ENCODE results near the gene GNG13. TPM values are rescaled to one million over a fixed set of nuclear protein-coding genes. Genes with fewer than 3 reads are reported as not detected.

The GNG13 gene
- total and polyA plus RNA-seq, 9 of the 15 experiments (the other 6 are each of a cell fraction or from before 2014, with no cell fraction given) = not detected

DNA sequence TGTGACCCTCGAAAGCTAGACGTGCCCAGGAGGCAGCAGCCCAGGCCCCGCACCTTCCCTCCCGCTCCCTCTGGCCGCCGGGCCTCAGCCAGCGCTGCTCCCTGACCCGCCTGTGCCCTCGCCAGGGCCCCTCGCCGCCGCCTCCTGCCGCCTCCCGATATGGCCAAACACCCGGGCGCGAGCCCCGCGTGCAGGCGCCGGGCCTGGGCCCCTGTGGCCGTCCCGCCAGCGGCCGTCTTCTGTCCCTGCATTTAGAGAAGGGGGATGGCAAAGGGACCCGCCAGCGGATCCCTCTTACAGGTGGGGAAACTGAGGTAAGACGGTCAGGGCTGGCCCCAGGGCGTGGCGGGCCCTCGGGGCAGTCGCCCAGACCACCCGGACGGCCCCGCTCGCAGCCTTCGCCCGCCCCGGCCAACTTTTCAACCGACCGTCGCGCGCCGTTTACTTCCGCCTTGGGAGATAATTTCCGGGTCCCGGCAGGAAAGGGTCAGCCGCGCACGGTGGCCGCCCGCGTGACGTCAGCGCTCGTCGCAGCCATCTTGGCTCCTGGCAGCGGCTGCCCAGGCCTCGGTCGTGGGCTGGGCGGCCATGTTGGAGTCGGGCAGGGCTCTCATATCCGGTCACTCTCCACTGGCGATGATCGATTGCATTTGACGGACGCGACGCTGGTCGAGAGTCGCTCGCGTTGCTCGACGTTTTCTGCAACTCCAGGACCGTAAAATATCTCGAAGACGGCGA is 7.0 kb upstream of the GNG13 start (continued):
- TF ChIP-seq ZNF124 (CRISPR knock-in tag; IDR thresholded peaks at IDR 0.05) (no peak), PML (IDR thresholded peaks at IDR 0.05; ENCODE audit: low read length) (peak; percentile 59; the same call in 1 of the 2 replicates), ZNF707 (CRISPR knock-in tag; conservative IDR thresholded peaks at IDR 0.05) (no peak), MAFK (IDR thresholded peaks at IDR 0.05; ENCODE audit: low read length) (peak; percentile 30; the same call in 1 of the 2 replicates), RCOR1 (IDR thresholded peaks at IDR 0.05; ENCODE audit: borderline replicate concordance in 1 of 2, low read depth in 2 of 2, low read length in 2 of 2) (0 out of 4 replicates have a peak, but pooled peaks of 1 of the 2 experiments have one; percentile 3), CEBPZ (IDR thresholded peaks at IDR 0.05; ENCODE audit: borderline replicate concordance, low read depth, low read length) (no peak), ZBTB43 (CRISPR knock-in tag; IDR thresholded peaks at IDR 0.05) (no peak), XRCC3 (IDR thresholded peaks at IDR 0.05) (no peak), CBX1 (IDR thresholded peaks at IDR 0.05; ENCODE audit: low read depth) (peak; percentile 40; the same call in 1 of the 2 replicates), FUS (optimal IDR thresholded peaks at IDR 0.05; ENCODE audit: low read depth, low read length) (no peak), POLR3A (IDR thresholded peaks at IDR 0.05; ENCODE audit: borderline replicate concordance, extremely low read depth, insufficient read depth, insufficient read length) (no peak), CCAR2 (IDR thresholded peaks at IDR 0.05; ENCODE audit: low read depth, low read length) (no peak), ZNF232 (CRISPR knock-in tag; IDR thresholded peaks at IDR 0.05) (no peak), FOXK1 (CRISPR knock-in tag; IDR thresholded peaks at IDR 0.05; ENCODE audit: borderline replicate concordance) (no peak), MTA3 (IDR thresholded peaks at IDR 0.05; ENCODE audit: borderline replicate concordance) (peak; percentile 75; the same call in 1 of the 2 replicates), MXI1 (IDR thresholded peaks at IDR 0.05; ENCODE audit: low read depth, low read length) (no peak; the same call in 1 of the 2 replicates), HIVEP1 (CRISPR knock-in tag; IDR thresholded peaks at IDR 0.05) (no peak)

All from K562 (cell line).